ENCODE results near the gene SP100. TPM values are rescaled to one million over a fixed set of nuclear protein-coding genes. Genes with fewer than 3 reads are reported as not detected.
"Not testable (repeated sequence)": the region's sequence is repeated elsewhere in the genome, so short reads cannot be mapped to it uniquely, and the experiment has no call there.

Gene SP100
- total RNA-seq, 1 donor from 2014 or later: 169 TPM

DNA sequence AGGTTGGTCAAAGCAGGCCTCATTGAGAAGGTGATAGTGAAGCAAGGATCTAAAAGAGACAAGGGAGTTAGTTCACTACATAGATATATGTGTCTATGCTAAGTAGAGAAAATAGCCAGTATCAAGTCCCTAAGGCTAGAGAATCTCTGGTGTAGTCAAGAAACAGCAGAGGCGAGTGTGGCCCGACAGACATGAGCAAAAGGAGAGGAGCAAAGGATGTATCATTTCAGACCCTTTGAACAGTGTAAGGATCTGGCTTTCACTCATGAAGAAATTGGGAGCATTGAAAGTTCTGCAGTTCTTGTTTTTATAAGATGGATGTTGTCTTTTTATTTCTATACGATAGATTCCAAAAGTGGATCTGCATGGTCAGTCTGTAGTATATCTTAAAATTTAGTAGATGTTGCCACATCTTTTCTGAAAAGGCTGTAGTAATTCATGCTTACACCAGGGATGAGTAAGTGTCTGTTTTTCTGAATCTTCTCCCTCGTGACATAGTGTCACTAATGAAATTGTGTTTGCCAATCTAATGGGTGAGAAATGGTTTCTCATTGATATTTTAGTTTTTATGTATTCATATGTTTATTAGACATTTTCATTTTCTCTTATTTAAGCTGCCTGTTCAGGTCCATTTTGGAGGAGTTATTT is 18.8 kb downstream of the SP100 start:
- no peaks in the 10 kb centered on the region for H3K27me3 ChIP-seq (ENCODE audit: insufficient read depth, low read length)
- H3K4me3 ChIP-seq (ENCODE audit: insufficient read depth, low read depth, low read length): no peak overlapping the region
- peaks cover 2% of the 10 kb centered on the region for H3K9me3 Mint-ChIP-seq (ENCODE audit: unreplicated experiment)
- DNase-seq (ENCODE audit: low read depth) (no peak), FAIRE-seq (no peak)
- no peak overlapping the region for H3K4me2 ChIP-seq (ENCODE audit: low read length)
- peaks cover 23% of the 10 kb centered on the region for H3K4me1 Mint-ChIP-seq (ENCODE audit: low read depth, unreplicated experiment)
- H3K36me3 Mint-ChIP-seq (ENCODE audit: low read depth, unreplicated experiment): peaks cover 18% of the 10 kb centered on the region
- H4K20me1 ChIP-seq (ENCODE audit: insufficient read depth, low read length): peaks cover 34% of the 10 kb centered on the region
- H3K27ac ChIP-seq (ENCODE audit: low read depth, low read length): no peak overlapping the region
- H3K9me3 ChIP-seq (ENCODE audit: insufficient read depth, low read depth, low read length): no peaks in the 10 kb centered on the region
- no peak overlapping the region for H3K4me3 Mint-ChIP-seq (ENCODE audit: unreplicated experiment)
- peaks cover 3% of the 10 kb centered on the region for H3K36me3 ChIP-seq (ENCODE audit: insufficient read depth, low read length)
- TF ChIP-seq, protein P1, sequence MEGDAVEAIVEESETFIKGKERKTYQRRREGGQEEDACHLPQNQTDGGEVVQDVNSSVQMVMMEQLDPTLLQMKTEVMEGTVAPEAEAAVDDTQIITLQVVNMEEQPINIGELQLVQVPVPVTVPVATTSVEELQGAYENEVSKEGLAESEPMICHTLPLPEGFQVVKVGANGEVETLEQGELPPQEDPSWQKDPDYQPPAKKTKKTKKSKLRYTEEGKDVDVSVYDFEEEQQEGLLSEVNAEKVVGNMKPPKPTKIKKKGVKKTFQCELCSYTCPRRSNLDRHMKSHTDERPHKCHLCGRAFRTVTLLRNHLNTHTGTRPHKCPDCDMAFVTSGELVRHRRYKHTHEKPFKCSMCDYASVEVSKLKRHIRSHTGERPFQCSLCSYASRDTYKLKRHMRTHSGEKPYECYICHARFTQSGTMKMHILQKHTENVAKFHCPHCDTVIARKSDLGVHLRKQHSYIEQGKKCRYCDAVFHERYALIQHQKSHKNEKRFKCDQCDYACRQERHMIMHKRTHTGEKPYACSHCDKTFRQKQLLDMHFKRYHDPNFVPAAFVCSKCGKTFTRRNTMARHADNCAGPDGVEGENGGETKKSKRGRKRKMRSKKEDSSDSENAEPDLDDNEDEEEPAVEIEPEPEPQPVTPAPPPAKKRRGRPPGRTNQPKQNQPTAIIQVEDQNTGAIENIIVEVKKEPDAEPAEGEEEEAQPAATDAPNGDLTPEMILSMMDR (IDR thresholded peaks at IDR 0.05; ENCODE audit: insufficient read depth, low read depth, low read length): no peak
- TF ChIP-seq EZH2 (IDR thresholded peaks at IDR 0.05; ENCODE audit: insufficient read depth, low read length): no peak
- peaks cover 82% of the 10 kb centered on the region for H3K79me2 ChIP-seq (ENCODE audit: insufficient read depth, low read length)
- no peaks in the 10 kb centered on the region for H3K27me3 Mint-ChIP-seq (ENCODE audit: low read depth, unreplicated experiment)
- no peak overlapping the region for H3K27ac Mint-ChIP-seq (ENCODE audit: unreplicated experiment)
- no peak overlapping the region for H2AFZ ChIP-seq (ENCODE audit: low read depth, low read length)
- no peak overlapping the region for H3K9ac ChIP-seq (ENCODE audit: low read length)
- H3K4me1 ChIP-seq (ENCODE audit: insufficient read depth, low read length): peaks cover 6% of the 10 kb centered on the region

DNA sequence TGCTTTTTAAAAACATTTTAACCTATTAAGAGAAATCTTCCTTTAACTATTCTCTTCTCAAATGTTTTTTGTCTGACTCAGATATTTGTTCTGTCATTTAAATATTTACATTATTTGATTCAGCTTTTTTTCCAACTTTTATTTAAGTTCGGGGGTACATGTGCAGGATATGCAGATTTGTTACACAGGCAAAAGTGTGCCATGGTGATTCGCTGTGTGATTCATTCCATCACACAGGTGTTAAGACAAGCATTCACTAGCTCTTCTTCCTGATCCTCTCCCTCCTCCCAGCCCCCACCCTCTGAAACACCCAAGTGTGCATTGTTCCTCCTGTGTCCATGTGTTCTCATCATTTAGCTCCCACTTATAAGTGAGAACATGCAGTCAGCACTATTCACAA is 19.4 kb downstream of the SP100 start:
- Histone ChIP-seq H3K27me3 (ENCODE audit: insufficient read depth, low read length) (no peaks in the 10 kb centered on the region), H2AFZ (ENCODE audit: low read depth, low read length) (no peak overlapping the region), H3K9ac (ENCODE audit: low read length) (no peak overlapping the region), H3K79me2 (ENCODE audit: insufficient read depth, low read length) (peaks cover 76% of the 10 kb centered on the region), H3K27ac (ENCODE audit: low read depth, low read length) (no peak overlapping the region), H3K4me3 (ENCODE audit: insufficient read depth, low read depth, low read length) (no peak overlapping the region), H3K4me2 (ENCODE audit: low read length) (no peak overlapping the region), H4K20me1 (ENCODE audit: insufficient read depth, low read length) (peaks cover 28% of the 10 kb centered on the region), H3K36me3 (ENCODE audit: insufficient read depth, low read length) (no peaks in the 10 kb centered on the region), H3K4me1 (ENCODE audit: insufficient read depth, low read length) (peaks cover 6% of the 10 kb centered on the region), H3K9me3 (ENCODE audit: insufficient read depth, low read depth, low read length) (no peaks in the 10 kb centered on the region)
- Mint-ChIP-seq H3K27ac (ENCODE audit: unreplicated experiment) (no peak overlapping the region), H3K9me3 (ENCODE audit: unreplicated experiment) (no peaks in the 10 kb centered on the region), H3K4me3 (ENCODE audit: unreplicated experiment) (no peak overlapping the region), H3K36me3 (ENCODE audit: low read depth, unreplicated experiment) (peaks cover 14% of the 10 kb centered on the region), H3K27me3 (ENCODE audit: low read depth, unreplicated experiment) (no peaks in the 10 kb centered on the region), H3K4me1 (ENCODE audit: low read depth, unreplicated experiment) (peaks cover 24% of the 10 kb centered on the region)
- DNase-seq (ENCODE audit: low read depth) (no peak), FAIRE-seq (no peak)
- TF ChIP-seq, protein P1 (IDR thresholded peaks at IDR 0.05; ENCODE audit: insufficient read depth, low read depth, low read length): no peak
- TF ChIP-seq EZH2 (IDR thresholded peaks at IDR 0.05; ENCODE audit: insufficient read depth, low read length): no peak

DNA sequence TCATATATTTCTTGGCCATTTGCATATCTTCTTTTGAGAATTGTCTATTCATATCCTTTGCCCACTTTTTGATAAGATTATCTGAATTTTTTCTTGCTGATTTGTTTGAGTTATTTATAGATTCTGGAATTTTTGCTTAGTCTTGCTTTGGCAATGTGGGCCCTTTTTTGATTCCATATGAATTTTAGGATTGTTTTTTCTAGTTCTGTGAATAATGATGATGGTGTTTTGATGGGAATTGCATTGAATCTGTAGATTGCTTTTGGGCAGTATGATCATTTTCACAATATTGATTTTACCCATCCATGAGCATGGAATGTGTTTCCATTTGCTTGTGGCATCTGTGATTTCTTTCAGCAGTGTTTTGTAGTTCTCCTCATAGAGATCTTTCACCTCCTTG is 23.1 kb downstream of the SP100 start:
- not testable (repeated sequence) for DNase-seq (ENCODE audit: low read depth); H3K27me3 Mint-ChIP-seq (ENCODE audit: low read depth, unreplicated experiment); H3K9me3 Mint-ChIP-seq (ENCODE audit: unreplicated experiment); H3K27me3 ChIP-seq (ENCODE audit: insufficient read depth, low read length); FAIRE-seq; H3K4me3 ChIP-seq (ENCODE audit: insufficient read depth, low read depth, low read length); H3K4me1 ChIP-seq (ENCODE audit: insufficient read depth, low read length); H3K9me3 ChIP-seq (ENCODE audit: insufficient read depth, low read depth, low read length); H3K9ac ChIP-seq (ENCODE audit: low read length); H3K36me3 ChIP-seq (ENCODE audit: insufficient read depth, low read length); H3K27ac Mint-ChIP-seq (ENCODE audit: unreplicated experiment); H3K4me3 Mint-ChIP-seq (ENCODE audit: unreplicated experiment); H2AFZ ChIP-seq (ENCODE audit: low read depth, low read length)
- H3K4me2 ChIP-seq (ENCODE audit: low read length): peak overlapping the region; percentile 48
- peaks cover 11% of the 10 kb centered on the region for H4K20me1 ChIP-seq (ENCODE audit: insufficient read depth, low read length)
- peaks cover 44% of the 10 kb centered on the region for H3K4me1 Mint-ChIP-seq (ENCODE audit: low read depth, unreplicated experiment)
- peaks cover 16% of the 10 kb centered on the region for H3K36me3 Mint-ChIP-seq (ENCODE audit: low read depth, unreplicated experiment)
- peak overlapping the region; percentile 6 for H3K27ac ChIP-seq (ENCODE audit: low read depth, low read length)
- H3K79me2 ChIP-seq (ENCODE audit: insufficient read depth, low read length): peaks cover 64% of the 10 kb centered on the region

All from astrocyte (in vitro differentiated cells and primary cell).